B cell (primary cell): ENCODE results near the gene PARD6A. TPM values are rescaled to one million over a fixed set of nuclear protein-coding genes. Genes with fewer than 3 reads are reported as not detected.
A peak's percentile ranks its signal among the peaks of the same experiment; 100 is the strongest.

ENCODE experiments used
- ATAC-seq: fragments of 200-7000 bp; cut with Tn5 transposase; one replicate; pipeline ENCODE4 v1.10.0; 2021; ENCODE audit warnings: low read depth, mild to moderate bottlenecking, moderate number of reproducible peaks, moderate library complexity
- CTCF ChIA-PET: fragments of 350-600 bp; sonication (Branson Sonifier 250); formaldehyde crosslinking; loops from one replicate; lab custom pipeline; 2021; ENCODE audit warnings: antibody characterized with exemption, inconsistent platforms; lab: Charles Lee
- POLR2A ChIA-PET: fragments of 350-600 bp; sonication (Branson Sonifier 250); formaldehyde crosslinking; loops from one replicate; lab custom pipeline; 2021; ENCODE audit warnings: antibody characterized with exemption; lab: Charles Lee
- DNase-seq: peaks from one replicate; pipeline ENCODE4 v3.0.0; 2013
- H2AFZ ChIP-seq: 2 replicates; pipeline ENCODE4 v1.6.1; 2012; ENCODE audit warnings: mild to moderate bottlenecking, low read depth, low read length; ENCODE audit not compliant: insufficient read depth, poor library complexity, severe bottlenecking
- H3K27ac ChIP-seq, 2 donors: 1 replicate in 1 of 2; 2 replicates in 1 of 2; pipeline ENCODE4 v1.5.1; 2012 to 2013; ENCODE audit warnings: low read length in 2 of 2, mild to moderate bottlenecking in 2 of 2, moderate library complexity in 1 of 2
- H3K27me3 ChIP-seq, 4 experiments: fragments of 200-600 bp in 1 of 4; sonication (generic) in 1 of 4; replicated peaks in 1 of 4; 1 replicate in 2 of 4; 2 replicates in 2 of 4; pipeline versions ENCODE4 v1.6.1 to v1.7.0; 2013 to 2016; ENCODE audit warnings: low read length in 3 of 4, mild to moderate bottlenecking in 2 of 4, mixed read lengths in 1 of 4, moderate library complexity in 1 of 4; ENCODE audit not compliant: insufficient read depth in 4 of 4, control insufficient read depth in 3 of 4; ENCODE audit errors: control extremely low read depth in 1 of 4
- H3K36me3 ChIP-seq, 2 experiments: replicated peaks in 1 of 2; 1 replicate in 1 of 2; 2 replicates in 1 of 2; pipeline versions ENCODE4 v1.6.1 to v1.7.1; 2013; ENCODE audit warnings: low read length in 1 of 2; ENCODE audit not compliant: insufficient read depth in 2 of 2, control insufficient read depth in 1 of 2; ENCODE audit errors: control extremely low read depth in 1 of 2, extremely low read depth in 1 of 2
- H3K4me1 ChIP-seq, 2 donors: fragments of 200-600 bp in 1 of 2; sonication (generic) in 1 of 2; 1 replicate in 1 of 2; 2 replicates in 1 of 2; pipeline versions ENCODE4 v1.5.1 to v1.6.1; 2013 to 2017; ENCODE audit warnings: low read length in 2 of 2; ENCODE audit not compliant: control insufficient read depth in 2 of 2, insufficient read depth in 2 of 2
- H3K4me2 ChIP-seq: replicated peaks from 2 replicates; pipeline ENCODE3; 2012; ENCODE audit warnings: mild to moderate bottlenecking, low read depth, low read length; ENCODE audit not compliant: poor library complexity, severe bottlenecking
- H3K4me3 ChIP-seq, 5 experiments: fragments of 200-600 bp in 1 of 5; sonication (generic) in 1 of 5; 1 replicate in 3 of 5; 2 replicates in 2 of 5; pipeline versions ENCODE4 v1.5.1 to v1.7.0; 2011 to 2016; ENCODE audit warnings: low read length in 4 of 5, mild to moderate bottlenecking in 4 of 5, low read depth in 2 of 5, control low read depth in 1 of 5, moderate library complexity in 1 of 5; ENCODE audit not compliant: insufficient read depth in 1 of 5; ENCODE audit errors: control extremely low read depth in 1 of 5, extremely low read depth in 1 of 5
- H3K79me2 ChIP-seq: fragments of 200-600 bp; sonication (generic); one replicate; pipeline ENCODE4 v1.6.0; 2016; ENCODE audit warnings: low read length; ENCODE audit not compliant: control insufficient read depth, insufficient read depth
- H3K9ac ChIP-seq: fragments of 200-600 bp; sonication (generic); 2 replicates; pipeline ENCODE4 v1.6.1; 2017; ENCODE audit warnings: mild to moderate bottlenecking, low read length, moderate library complexity
- H3K9me3 ChIP-seq, 3 donors: one replicate each; pipeline versions ENCODE4 v1.6.1 to v1.7.1; 2013; ENCODE audit warnings: low read length in 2 of 3; ENCODE audit not compliant: control insufficient read depth in 2 of 3, insufficient read depth in 1 of 3; ENCODE audit errors: control extremely low read depth in 1 of 3
- H4K20me1 ChIP-seq: 2 replicates; pipeline ENCODE4 v1.6.0; 2012; ENCODE audit warnings: mild to moderate bottlenecking, low read length; ENCODE audit not compliant: insufficient read depth, control insufficient read depth, poor library complexity, severe bottlenecking
- H3K27ac Mint-ChIP-seq: one replicate; pipeline ENCODE4 v1.8.0; 2021; ENCODE audit warnings: mixed read lengths
- H3K27me3 Mint-ChIP-seq: one replicate; pipeline ENCODE4 v1.8.0; 2021; ENCODE audit warnings: mixed read lengths
- H3K4me1 Mint-ChIP-seq: one replicate; pipeline ENCODE4 v1.8.0; 2021; ENCODE audit warnings: mixed read lengths
- H3K4me3 Mint-ChIP-seq: one replicate; pipeline ENCODE4 v1.8.0; 2021; ENCODE audit warnings: mixed read lengths
- H3K9me3 Mint-ChIP-seq: one replicate; pipeline ENCODE4 v1.8.0; 2022; ENCODE audit warnings: mixed read lengths; ENCODE audit not compliant: insufficient read depth
- EZH2 ChIP-seq: IDR thresholded peaks from 2 replicates; pipeline ENCODE4 v1.6.1; 2012; ENCODE audit warnings: borderline replicate concordance, low read depth, mild to moderate bottlenecking, moderate library complexity, low read length; ENCODE audit not compliant: insufficient read depth, poor library complexity, severe bottlenecking
- WGBS: methylation state at CpG from one replicate; pipeline ENCODE4 v1.1.5; 2013; ENCODE audit warnings: missing lambda C conversion rate; ENCODE audit not compliant: insufficient coverage; 5-methylcytosine and 5-hydroxymethylcytosine counted together
- intact Hi-C: fragments of 100-400 bp; cut with micrococcal nuclease; formaldehyde crosslinking; loops from one replicate; pipeline ENCODE4 v1.10.0; 2022
- polyA plus RNA-seq: library from polyadenylated mRNA; depleted of rRNA; stranded (reverse); fragments of >200 nt; gene quantifications from 2 replicates; pipeline ENCODE4 v1.2.3, GENCODE V29; 2012
- total RNA-seq, 2 donors: library from RNA; stranded (reverse); fragments of 120-200 nt in 1 of 2; gene quantifications; 1 replicate in 1 of 2; 2 replicates in 1 of 2; pipeline versions ENCODE4 v1.2.3 to v1.2.4, GENCODE V29; 2013 to 2022
- TF ChIP-seq, protein P1 (sequence below): fragments of 200-600 bp; IDR thresholded peaks from one replicate; pipeline ENCODE4 v1.8.0; 2022; ENCODE audit warnings: antibody characterized with exemption, mild to moderate bottlenecking

PARD6A gene
- total and polyA plus RNA-seq, 2 donors (not counting 1 experiment from before 2014, with no cell fraction given) = 14.8 to 15.9 TPM

DNA sequence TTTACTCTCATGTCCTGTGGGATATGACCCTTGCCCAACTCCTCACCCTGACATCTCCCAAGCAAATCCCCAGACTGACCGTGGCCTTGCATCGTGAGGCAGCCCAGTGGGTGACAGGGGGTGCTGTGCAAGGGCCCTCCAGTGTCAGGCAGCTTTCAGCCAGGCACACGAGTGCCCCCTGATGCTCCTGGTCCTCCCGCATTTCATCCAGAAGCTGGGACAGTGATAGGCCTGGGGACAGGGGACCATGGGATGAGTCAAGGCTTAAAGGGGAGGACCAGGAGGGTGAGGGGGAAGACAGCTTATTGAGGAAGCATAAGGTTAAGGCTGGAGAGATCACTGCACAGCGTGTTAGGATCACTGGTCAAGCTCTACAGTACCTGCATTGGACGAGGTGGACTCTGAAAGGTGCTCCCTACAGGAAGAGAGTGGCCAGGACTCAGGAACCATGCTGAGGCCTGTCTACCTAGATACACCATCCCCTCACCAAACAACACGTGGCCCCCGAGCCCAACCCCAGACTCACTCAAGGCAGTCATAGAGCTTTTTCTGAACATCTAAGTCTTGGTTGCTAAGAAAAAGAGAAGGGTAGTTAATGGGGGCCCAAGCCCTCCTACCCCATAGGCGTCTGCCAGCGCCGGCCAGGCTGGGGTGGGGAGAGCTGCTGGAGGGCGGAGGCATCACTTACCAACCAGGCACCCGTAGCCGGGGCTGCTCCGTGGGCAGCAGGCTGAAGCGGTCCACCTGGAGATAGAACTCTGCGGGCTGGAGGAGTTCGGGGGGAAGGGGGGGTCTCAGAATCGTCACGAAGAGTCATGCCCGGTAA, 1.7 kb upstream of the PARD6A start:
- H3K79me2 ChIP-seq = peaks cover 8% of the 10 kb centered on the region
- H3K4me3 Mint-ChIP-seq = peak overlapping the region; percentile 97
- ATAC-seq (no peak), DNase-seq (no peak)
- TF ChIP-seq, protein P1, sequence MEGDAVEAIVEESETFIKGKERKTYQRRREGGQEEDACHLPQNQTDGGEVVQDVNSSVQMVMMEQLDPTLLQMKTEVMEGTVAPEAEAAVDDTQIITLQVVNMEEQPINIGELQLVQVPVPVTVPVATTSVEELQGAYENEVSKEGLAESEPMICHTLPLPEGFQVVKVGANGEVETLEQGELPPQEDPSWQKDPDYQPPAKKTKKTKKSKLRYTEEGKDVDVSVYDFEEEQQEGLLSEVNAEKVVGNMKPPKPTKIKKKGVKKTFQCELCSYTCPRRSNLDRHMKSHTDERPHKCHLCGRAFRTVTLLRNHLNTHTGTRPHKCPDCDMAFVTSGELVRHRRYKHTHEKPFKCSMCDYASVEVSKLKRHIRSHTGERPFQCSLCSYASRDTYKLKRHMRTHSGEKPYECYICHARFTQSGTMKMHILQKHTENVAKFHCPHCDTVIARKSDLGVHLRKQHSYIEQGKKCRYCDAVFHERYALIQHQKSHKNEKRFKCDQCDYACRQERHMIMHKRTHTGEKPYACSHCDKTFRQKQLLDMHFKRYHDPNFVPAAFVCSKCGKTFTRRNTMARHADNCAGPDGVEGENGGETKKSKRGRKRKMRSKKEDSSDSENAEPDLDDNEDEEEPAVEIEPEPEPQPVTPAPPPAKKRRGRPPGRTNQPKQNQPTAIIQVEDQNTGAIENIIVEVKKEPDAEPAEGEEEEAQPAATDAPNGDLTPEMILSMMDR = no peak
- no peak for TF ChIP-seq EZH2
- H3K4me1 Mint-ChIP-seq = peaks cover 29% of the 10 kb centered on the region
- WGBS = 34% methylated on average over 11 of the region's 21 CpGs
- peak overlapping the region in 4 of 5 experiments; percentile 94 to 99 (median 96) for H3K4me3 ChIP-seq
- ChIA-PET CTCF (interaction anchor here (0.6 to 2.3 kb wide), 10 partner anchors 14 to 177 kb away, joined by 3 to 13 read pairs (median 4); partner anchors contain the start of genes CARMIL2 and CTCF), POLR2A (interaction anchor here (0.6 to 2.3 kb wide), 5 partner anchors 92 to 1078 kb away, joined by 3 to 14 read pairs (median 4); partner anchors contain the start of gene CDH1)
- no peaks in the 10 kb centered on the region for H3K9me3 ChIP-seq
- peak overlapping the region; percentile 95 for H2AFZ ChIP-seq
- peak overlapping the region; percentile 88 to 93 for H3K27ac ChIP-seq
- H3K4me2 ChIP-seq = peak overlapping the region; percentile 99
- intact Hi-C loops = no loop called here
- peaks cover 0 to 42% of the 10 kb centered on the region in 2 experiments for H3K36me3 ChIP-seq
- peak overlapping the region; percentile 91 for H3K9ac ChIP-seq
- H3K27ac Mint-ChIP-seq = peak overlapping the region; percentile 97
- no peaks in the 10 kb centered on the region for H3K27me3 ChIP-seq
- no peaks in the 10 kb centered on the region for H3K27me3 Mint-ChIP-seq
- H3K4me1 ChIP-seq = peaks cover 14 to 23% of the 10 kb centered on the region in 2 donors
- H4K20me1 ChIP-seq = peaks cover 21% of the 10 kb centered on the region
- no peaks in the 10 kb centered on the region for H3K9me3 Mint-ChIP-seq
